Mesodermal cell (in vitro differentiated cells): ENCODE data around the gene FECH. TPM values are rescaled to one million over a fixed set of nuclear protein-coding genes. Genes with fewer than 3 reads are reported as not detected.
A peak's percentile ranks its signal among the peaks of the same experiment; 100 is the strongest.

ENCODE experiments used
- H3K27ac ChIP-seq: 2 replicates; pipeline ENCODE4 v1.7.0; 2013; ENCODE audit warnings: mild to moderate bottlenecking, low read depth, low read length, moderate library complexity; ENCODE audit not compliant: severe bottlenecking
- H3K36me3 ChIP-seq: 2 replicates; pipeline ENCODE4 v1.7.1; 2013; ENCODE audit warnings: mild to moderate bottlenecking, low read length, moderate library complexity; ENCODE audit not compliant: control insufficient read depth, insufficient read depth
- H3K4me1 ChIP-seq: one replicate; pipeline ENCODE4 v1.7.1; 2013; ENCODE audit warnings: mild to moderate bottlenecking, low read length; ENCODE audit not compliant: insufficient read depth, control insufficient read depth, poor library complexity, severe bottlenecking
- H3K4me3 ChIP-seq: 2 replicates; pipeline ENCODE4 v1.7.0; 2013; ENCODE audit warnings: low read length, control low read depth, mild to moderate bottlenecking; ENCODE audit not compliant: insufficient read depth, poor library complexity, severe bottlenecking; ENCODE audit errors: extremely low read depth
- H3K9me3 ChIP-seq: 2 replicates; pipeline ENCODE4 v1.7.1; 2013; ENCODE audit warnings: mild to moderate bottlenecking, low read length, moderate library complexity; ENCODE audit not compliant: control insufficient read depth
- WGBS, 2 experiments: methylation state at CpG; one replicate each; pipeline ENCODE4 v1.1.5; 2013; ENCODE audit warnings: missing lambda C conversion rate in 2 of 2; ENCODE audit not compliant: insufficient coverage in 2 of 2; 5-methylcytosine and 5-hydroxymethylcytosine counted together
- polyA plus RNA-seq, 2 experiments: library from polyadenylated mRNA; stranded (reverse); fragments of 50-300 nt; gene quantifications; one replicate each; pipeline ENCODE4 v1.2.3, GENCODE V29; 2013

FECH gene, protein sequence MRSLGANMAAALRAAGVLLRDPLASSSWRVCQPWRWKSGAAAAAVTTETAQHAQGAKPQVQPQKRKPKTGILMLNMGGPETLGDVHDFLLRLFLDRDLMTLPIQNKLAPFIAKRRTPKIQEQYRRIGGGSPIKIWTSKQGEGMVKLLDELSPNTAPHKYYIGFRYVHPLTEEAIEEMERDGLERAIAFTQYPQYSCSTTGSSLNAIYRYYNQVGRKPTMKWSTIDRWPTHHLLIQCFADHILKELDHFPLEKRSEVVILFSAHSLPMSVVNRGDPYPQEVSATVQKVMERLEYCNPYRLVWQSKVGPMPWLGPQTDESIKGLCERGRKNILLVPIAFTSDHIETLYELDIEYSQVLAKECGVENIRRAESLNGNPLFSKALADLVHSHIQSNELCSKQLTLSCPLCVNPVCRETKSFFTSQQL
- polyA plus RNA-seq (2013, experiment 1 of 2), result 19.8 TPM
- polyA plus RNA-seq (2013, experiment 2 of 2), result 18.6 TPM

DNA sequence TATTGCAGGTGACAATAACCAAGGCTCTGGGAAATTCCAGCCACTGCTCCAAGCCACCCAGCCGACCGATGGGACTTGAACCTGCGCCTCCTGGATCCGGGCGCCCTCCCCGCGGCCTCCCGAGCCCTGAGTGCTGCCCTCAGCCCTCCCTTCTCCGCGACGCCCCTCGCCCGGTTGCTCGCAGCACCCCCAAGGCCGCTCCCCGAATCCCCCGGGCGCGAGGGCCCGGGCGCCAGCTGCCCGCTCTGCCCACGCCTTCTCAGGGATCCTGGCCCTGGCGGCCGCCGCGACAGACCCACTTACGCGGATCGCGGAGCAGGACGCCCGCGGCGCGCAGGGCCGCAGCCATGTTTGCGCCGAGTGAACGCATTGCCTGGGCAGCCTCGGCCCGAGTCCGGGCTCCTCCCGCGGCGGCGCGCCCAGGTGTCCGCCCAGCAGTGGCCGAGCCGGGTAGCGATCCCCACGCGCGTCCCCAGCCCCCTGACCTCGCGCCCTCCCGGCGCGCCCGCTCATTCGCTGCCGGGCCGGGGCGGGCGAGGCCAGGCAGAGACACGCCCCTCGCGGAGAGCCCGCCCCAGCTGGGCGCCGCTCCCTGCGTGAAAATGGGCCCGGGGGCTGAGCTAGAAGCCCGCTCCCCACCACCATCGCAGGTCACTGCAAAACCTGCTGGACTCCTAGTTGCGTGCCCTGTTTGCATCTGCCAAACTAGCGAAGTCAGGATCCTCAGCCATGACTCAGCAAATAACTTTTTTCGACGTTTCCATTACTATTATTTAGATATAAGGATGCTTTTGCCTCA is at the start of gene FECH:
Gene FECH (minus strand): TSS at position 452 of the 799 bp plus-strand sequence. CDS start 82 bp downstream, at position 370.
- Histone ChIP-seq H3K9me3 (no peaks in the 10 kb centered on the region), H3K36me3 (peaks cover 9% of the 10 kb centered on the region), H3K4me1 (peaks cover 6% of the 10 kb centered on the region), H3K4me3 (peak within 1 kb of the TSS; percentile 74), H3K27ac (peak within 1 kb of the TSS; percentile 79)
- 1 to 3% methylated on average over 49 to 74 of the region's 80 CpGs for WGBS, 2 experiments

DNA sequence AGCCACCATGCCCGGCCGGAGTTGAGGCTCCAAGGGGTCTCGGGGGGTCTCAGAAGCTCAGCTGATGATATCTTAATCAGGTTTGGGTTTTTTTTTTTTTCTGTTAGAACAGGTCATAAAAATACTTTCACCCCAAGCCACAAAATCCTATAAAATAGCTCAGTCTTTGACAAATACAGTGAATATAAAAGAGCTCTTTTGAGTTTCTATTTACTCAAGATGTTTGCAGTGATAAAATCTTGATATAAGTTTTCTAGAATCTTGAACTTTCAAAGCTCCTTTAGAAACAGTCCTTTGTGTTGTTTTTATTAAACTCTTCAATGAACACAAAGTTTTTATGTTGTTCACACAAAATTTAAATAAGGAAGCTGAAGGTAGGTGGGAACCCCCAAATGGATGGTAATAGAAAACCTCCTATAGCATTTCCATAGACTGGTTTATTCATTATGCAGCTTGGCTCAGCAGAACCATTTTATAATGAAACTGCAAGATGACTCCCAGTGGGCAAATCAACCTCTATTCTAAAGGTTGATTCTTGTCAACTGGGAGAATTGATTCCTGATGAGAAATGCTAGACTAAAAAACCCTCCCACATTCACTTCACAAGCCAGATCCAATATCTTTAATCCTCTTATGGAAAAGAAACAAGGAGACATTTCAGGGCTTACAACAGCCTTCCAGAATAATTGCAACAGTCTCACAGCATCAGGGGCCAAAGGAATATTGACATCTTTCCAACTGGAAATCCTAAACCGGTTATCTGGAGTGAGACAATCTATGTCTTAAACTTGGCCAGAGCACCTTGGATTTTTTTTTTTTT is 48.7 kb upstream of the FECH start:
- no CpG with 5 or more reads among the region's 4 CpGs for WGBS, 2 experiments
- Histone ChIP-seq H3K36me3 (no peaks in the 10 kb centered on the region), H3K4me3 (no peak overlapping the region), H3K27ac (no peak overlapping the region), H3K9me3 (no peaks in the 10 kb centered on the region), H3K4me1 (no peaks in the 10 kb centered on the region)

DNA sequence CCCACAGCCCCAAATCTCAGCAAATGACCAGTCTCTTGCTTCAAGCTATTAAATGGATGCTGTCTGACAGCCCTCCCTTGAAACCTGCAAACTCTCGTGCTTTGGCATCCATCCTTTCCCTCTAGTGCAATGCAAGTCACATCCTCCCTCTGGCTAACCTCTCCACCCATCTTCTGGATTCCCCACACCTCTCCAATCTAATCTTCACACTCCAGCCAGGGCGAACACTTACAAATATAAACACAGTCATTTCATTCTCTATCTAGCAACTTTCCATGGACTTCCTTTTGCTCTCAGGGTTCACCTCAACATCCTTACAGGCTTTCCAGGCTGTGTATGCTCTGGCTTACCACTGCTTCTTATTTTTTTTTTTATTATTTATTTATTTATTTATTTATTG is 45.2 kb upstream of the FECH start:
- WGBS, 2 experiments, result 92 to 100% methylated on average over 2 of the region's 2 CpGs
- Histone ChIP-seq H3K4me1 (peaks cover 12% of the 10 kb centered on the region), H3K4me3 (no peak overlapping the region), H3K27ac (no peak overlapping the region), H3K9me3 (no peaks in the 10 kb centered on the region), H3K36me3 (no peaks in the 10 kb centered on the region)

DNA sequence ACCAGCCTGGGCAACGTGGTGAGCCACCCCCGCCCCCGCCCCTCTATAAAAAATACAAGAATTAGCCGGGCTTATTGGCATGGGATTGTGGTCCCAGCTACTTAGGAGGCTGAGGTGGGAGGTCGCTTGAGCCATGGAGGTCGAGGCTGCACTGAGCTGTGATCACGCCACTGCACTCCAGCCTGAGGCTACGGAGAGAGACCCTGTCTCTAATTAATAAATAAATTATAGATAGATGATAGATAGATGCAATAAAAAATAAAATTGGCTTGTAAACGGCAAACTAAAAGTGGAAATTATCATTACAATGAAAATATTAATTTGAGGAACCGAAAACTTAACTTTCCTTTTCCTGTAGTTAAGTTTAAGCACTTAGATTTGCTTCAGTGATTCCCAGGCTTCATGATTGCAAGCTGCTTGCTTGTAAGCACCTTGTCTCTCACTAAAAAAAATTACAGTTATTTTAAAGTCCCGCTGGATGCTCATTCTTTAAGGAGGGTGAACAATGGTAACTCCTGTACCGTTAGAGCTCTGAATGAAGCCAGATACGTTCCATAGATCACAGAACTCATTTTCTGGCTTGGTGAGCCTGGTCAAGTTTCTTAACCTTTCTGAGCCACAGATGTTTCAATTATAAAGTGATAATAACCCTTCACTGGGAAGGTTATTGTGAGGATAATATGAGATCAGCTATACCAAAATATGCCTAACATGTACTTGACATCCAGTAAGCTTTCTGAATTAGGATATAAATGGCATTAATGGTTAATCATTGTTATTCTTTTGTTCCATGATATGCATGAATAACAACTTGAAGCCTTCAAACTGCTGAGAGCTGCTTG is 44.5 kb upstream of the FECH start:
- peaks cover 12% of the 10 kb centered on the region for H3K4me1 ChIP-seq
- WGBS, 2 experiments, result 85 to 96% methylated on average over 4 to 5 of the region's 13 CpGs

DNA sequence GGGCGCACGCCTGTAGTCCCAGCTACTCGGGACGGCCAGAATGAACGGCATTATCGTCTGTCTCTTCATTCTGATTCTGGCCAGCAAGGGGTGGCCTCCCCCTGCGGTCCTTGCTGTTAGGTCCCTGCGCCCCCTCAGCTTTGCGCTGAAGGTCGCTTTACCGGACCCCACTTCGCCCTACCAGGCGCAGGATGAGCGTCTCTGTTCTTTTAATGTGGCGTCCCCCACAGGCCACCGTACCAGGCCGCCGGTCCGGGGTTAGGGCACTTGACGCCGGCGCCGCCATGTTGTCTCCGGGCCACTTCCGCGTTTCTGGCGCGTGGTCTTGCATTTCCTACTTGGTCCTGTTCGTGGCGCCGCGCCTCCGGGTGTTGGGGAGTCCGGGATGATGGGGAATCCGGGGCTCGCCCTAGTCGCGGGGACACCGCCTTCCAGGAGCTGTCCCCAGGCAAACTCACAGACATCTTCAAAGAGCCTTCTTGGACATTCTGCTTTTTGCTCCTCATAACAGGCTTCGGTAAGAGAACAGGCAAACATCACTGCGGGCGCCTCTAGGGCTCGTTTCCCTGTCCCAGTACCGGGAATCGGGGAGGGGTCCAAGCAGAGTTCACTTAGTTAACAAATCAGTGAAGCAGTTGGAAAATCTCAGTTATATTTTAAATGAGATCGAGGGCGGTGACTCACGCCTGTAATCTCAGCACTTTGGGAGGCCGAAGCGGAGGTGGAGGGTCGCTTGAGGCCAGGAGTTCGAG is 43.7 kb upstream of the FECH start:
- no peaks in the 10 kb centered on the region for H3K36me3 ChIP-seq
- peaks cover 12% of the 10 kb centered on the region for H3K4me1 ChIP-seq
- WGBS, 2 experiments, result 17 to 23% methylated on average over 39 to 49 of the region's 52 CpGs
- H3K9me3 ChIP-seq, result no peaks in the 10 kb centered on the region
- H3K27ac ChIP-seq, result peak overlapping the region; percentile 69
- H3K4me3 ChIP-seq, result peak overlapping the region; percentile 53

More for the DNA sequence above, 44.5 kb upstream of the FECH start:
- peak overlapping the region; percentile 69 for H3K27ac ChIP-seq
- H3K36me3 ChIP-seq, result no peaks in the 10 kb centered on the region
- H3K9me3 ChIP-seq, result no peaks in the 10 kb centered on the region
- peak overlapping the region; percentile 53 for H3K4me3 ChIP-seq

DNA sequence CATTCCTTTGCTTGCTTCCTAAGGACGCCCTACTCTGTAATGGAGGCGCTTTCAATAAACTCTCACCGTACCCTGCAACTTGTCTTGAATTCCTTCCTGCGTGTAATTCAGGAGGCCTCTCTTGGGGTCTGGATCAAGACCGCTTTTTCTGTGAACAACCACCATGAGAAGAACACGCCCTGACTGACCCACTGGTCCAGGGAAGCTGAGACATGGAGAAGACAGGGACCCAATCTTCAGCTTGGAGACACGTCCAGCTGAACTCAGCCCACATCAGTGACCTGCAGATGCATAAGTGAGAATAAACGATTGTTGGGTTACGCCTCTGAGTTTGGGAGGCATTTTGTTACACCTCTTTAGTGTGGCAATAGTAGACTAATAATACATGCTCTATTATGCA is 42.9 kb upstream of the FECH start:
- Histone ChIP-seq H3K4me1 (peaks cover 12% of the 10 kb centered on the region), H3K9me3 (no peaks in the 10 kb centered on the region), H3K36me3 (no peaks in the 10 kb centered on the region), H3K4me3 (no peak overlapping the region), H3K27ac (no peak overlapping the region)
- WGBS, 2 experiments, result 92 to 97% methylated on average over 6 to 9 of the region's 9 CpGs

DNA sequence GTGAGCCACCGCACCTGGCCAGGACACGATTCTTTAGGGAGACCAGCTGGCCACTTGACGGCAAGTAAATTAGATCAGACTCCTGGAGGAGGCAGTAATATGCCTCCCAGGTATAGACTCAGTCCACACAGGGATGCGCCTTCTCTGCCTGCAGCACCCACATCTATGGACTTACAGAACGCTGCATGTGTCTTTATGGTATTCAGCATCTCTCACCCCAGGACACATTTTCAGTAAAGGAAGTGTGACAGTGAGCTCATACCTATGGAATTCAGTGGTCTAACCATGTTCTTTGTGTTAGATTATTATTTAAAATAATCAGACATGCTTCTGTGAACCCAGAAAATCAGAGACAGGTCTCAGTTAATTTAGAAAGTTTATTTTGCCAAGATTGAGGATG is 41.0 kb upstream of the FECH start:
- H3K4me1 ChIP-seq, result peaks cover 12% of the 10 kb centered on the region
- peak overlapping the region; percentile 72 for H3K27ac ChIP-seq
- H3K4me3 ChIP-seq, result no peak overlapping the region
- H3K36me3 ChIP-seq, result no peaks in the 10 kb centered on the region
- WGBS, 2 experiments, result 90 to 96% methylated on average over 3 to 4 of the region's 5 CpGs
- no peaks in the 10 kb centered on the region for H3K9me3 ChIP-seq

DNA sequence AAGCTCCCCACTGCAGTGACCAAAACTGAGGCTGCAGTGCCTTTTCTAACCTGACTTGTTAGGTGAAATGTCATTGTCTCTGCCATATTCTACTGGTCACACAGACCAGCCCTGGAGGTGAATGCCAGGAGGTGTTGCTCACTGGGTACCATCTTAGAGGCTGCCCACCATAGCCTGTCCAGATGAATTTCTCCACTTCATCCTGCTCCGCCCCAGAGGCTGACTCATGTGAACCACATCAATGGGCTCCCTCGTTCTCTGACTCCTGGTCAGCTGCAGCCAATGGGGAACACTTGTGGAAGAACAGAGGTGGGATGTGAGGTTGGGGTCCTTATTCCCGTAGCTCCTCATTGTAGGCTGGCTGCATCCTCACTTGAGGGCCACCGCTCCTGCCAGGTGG is 38.5 kb upstream of the FECH start:
- no peak overlapping the region for H3K4me3 ChIP-seq
- WGBS, 2 experiments, result 94 to 100% methylated on average over 2 to 3 of the region's 4 CpGs

DNA sequence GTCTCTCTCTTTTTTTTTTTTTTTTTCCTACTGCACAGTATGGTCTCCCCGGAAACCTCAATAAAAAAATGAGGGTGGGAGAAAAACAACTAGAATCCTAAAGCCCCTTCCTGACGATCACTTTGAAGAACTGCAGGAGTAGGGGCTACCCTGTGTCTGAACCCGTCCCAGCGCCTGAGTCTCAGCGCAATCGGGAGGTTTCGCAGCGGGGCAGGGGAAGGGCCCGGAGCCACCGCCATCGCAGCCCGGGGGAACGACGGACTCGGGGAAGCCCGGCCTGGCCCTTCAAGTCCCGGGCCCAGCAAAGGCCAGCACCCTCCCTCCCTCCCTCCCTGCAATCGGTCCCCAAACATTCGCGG is 34.7 kb upstream of the FECH start:
- peak overlapping the region; percentile 75 for H3K4me3 ChIP-seq
- no peaks in the 10 kb centered on the region for H3K9me3 ChIP-seq
- peak overlapping the region; percentile 91 for H3K27ac ChIP-seq
- 2 to 4% methylated on average over 17 to 19 of the region's 20 CpGs for WGBS, 2 experiments
- H3K36me3 ChIP-seq, result peaks cover 38% of the 10 kb centered on the region
- no peaks in the 10 kb centered on the region for H3K4me1 ChIP-seq

More for the DNA sequence above, 38.5 kb upstream of the FECH start:
- peaks cover 2% of the 10 kb centered on the region for H3K36me3 ChIP-seq
- H3K4me1 ChIP-seq, result peaks cover 12% of the 10 kb centered on the region
- H3K27ac ChIP-seq, result no peak overlapping the region
- no peaks in the 10 kb centered on the region for H3K9me3 ChIP-seq
